HG03342 (cell line): Measurements from ENCODE around the gene SUPT7L.
"Not testable (repeated sequence)": the region's sequence is repeated elsewhere in the genome, so short reads cannot be mapped to it uniquely, and the experiment has no call there.

ENCODE experiments used
- ATAC-seq: cut with Tn5 transposase; IDR thresholded peaks from one replicate; pipeline ENCODE4 v1.9.1; 2021; ENCODE audit warnings: mild to moderate bottlenecking, moderate library complexity; ENCODE audit not compliant: unreplicated experiment

SUPT7L gene

GRCh38 chr2:27685577-27685976, 22.2 kb upstream of the SUPT7L start:
- no peak for ATAC-seq

GRCh38 chr2:27685006-27685405, 21.6 kb upstream of the SUPT7L start:
- ATAC-seq: not testable (repeated sequence)

GRCh38 chr2:27683390-27684071, 20.1 kb upstream of the SUPT7L start:
- peak; percentile 86 for ATAC-seq

- ATAC-seq: not testable (repeated sequence)
Observed at GRCh38 chr2:27682334-27682771, 18.9 kb upstream of the SUPT7L start.

GRCh38 chr2:27681841-27682240, 18.4 kb upstream of the SUPT7L start:
- no peak for ATAC-seq

- ATAC-seq: no peak
Observed at GRCh38 chr2:27680571-27680970, 17.2 kb upstream of the SUPT7L start.

- no peak for ATAC-seq
Observed at GRCh38 chr2:27672723-27673486, 9.5 kb upstream of the SUPT7L start.

GRCh38 chr2:27671235-27671634, 7.8 kb upstream of the SUPT7L start:
- ATAC-seq: no peak

GRCh38 chr2:27667446-27667845, 4.0 kb upstream of the SUPT7L start:
- ATAC-seq: no peak

GRCh38 chr2:27664622-27665363, 1.4 kb upstream of the SUPT7L start:
- no peak for ATAC-seq

GRCh38 chr2:27664154-27664574, 750 bp upstream of the SUPT7L start:
- no peak for ATAC-seq

GRCh38 chr2:27661371-27661770, 2.0 kb downstream of the SUPT7L start:
- ATAC-seq: no peak

GRCh38 chr2:27655155-27655951, 8.1 kb downstream of the SUPT7L start:
- no peak for ATAC-seq

- no peak for ATAC-seq
Observed at GRCh38 chr2:27653397-27653796, 10.0 kb downstream of the SUPT7L start.

- ATAC-seq: no peak
Observed at GRCh38 chr2:27652790-27653189, 10.6 kb downstream of the SUPT7L start.

- ATAC-seq: no peak
Observed at GRCh38 chr2:27652341-27652740, 11.1 kb downstream of the SUPT7L start.

- no peak for ATAC-seq
Observed at GRCh38 chr2:27651056-27651455, 12.4 kb downstream of the SUPT7L start.

- ATAC-seq: no peak
Observed at GRCh38 chr2:27647737-27648136, 15.7 kb downstream of the SUPT7L start.

- ATAC-seq: no peak
Observed at GRCh38 chr2:27647289-27647688, 16.1 kb downstream of the SUPT7L start.

GRCh38 chr2:27645197-27645596, 18.2 kb downstream of the SUPT7L start:
- no peak for ATAC-seq

GRCh38 chr2:27640722-27641245, 22.6 kb downstream of the SUPT7L start:
- ATAC-seq: no peak
